ENCODE data around the gene ZEB1. TPM values are rescaled to one million over a fixed set of nuclear protein-coding genes. Genes with fewer than 3 reads are reported as not detected.

The ZEB1 gene
- total and polyA plus RNA-seq, 10 of the 15 experiments (the other 5 are each of a cell fraction or from before 2014, with no cell fraction given) = 10.4 to 35.6 (median 24.5) TPM

DNA sequence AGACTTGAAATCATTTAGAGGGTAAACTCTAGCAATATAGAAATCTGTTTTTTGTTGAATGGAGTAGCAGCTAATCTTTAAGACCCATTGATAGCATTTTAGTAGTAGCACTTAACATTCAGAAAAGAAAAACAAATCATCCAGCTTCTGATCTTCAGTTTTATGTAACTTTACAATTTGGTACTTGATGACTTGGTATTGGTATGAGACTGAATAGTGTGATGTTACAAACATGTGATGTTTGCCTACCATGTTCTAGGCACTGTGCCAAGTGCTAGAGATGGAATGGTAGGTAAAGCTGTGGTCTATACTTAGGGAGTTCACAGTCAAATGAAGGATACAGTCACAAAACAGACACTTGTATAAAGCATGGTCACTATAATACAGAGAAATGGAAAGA, 21.3 kb downstream of the ZEB1 start (continued):
- TF ChIP-seq, protein P1, sequence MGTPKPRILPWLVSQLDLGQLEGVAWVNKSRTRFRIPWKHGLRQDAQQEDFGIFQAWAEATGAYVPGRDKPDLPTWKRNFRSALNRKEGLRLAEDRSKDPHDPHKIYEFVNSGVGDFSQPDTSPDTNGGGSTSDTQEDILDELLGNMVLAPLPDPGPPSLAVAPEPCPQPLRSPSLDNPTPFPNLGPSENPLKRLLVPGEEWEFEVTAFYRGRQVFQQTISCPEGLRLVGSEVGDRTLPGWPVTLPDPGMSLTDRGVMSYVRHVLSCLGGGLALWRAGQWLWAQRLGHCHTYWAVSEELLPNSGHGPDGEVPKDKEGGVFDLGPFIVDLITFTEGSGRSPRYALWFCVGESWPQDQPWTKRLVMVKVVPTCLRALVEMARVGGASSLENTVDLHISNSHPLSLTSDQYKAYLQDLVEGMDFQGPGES (IDR thresholded peaks at IDR 0.05) = no peak

DNA sequence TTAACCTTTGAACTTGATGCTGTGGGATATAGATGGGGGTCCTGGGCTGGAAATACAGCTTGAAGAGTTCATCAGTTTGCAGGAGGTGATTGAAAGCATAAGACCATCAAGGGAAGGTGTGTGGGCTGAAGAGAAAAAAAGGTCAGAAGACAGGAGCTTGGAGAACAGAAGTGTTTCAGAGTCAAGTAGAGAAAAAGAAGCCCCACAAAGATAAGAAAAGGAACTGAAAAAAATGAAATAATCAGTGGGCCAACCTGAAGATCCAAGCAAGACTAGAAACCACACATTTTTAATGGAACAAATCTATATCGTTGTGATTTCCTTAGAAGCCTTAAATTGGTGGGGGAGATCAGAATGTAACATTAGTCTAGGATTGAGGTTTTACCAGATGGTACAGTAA, 22.5 kb downstream of the ZEB1 start:
- POLR2A ChIA-PET = interaction anchor here (0.9 to 1.1 kb wide), 4 partner anchors 9 to 42 kb away, joined by 3 to 4 read pairs (median 3); no protein-coding TSS in a partner anchor
- CTCF ChIA-PET = interaction anchor here (1.6 to 4.9 kb wide), 4 partner anchors 12 to 18 kb away, joined by 5 to 29 read pairs (median 12); no protein-coding TSS in a partner anchor
- TF ChIP-seq JUND (IDR thresholded peaks at IDR 0.05; ENCODE audit: low read depth, low read length) = no peak
- TF ChIP-seq ZBED1 (IDR thresholded peaks at IDR 0.05; ENCODE audit: borderline replicate concordance) = peak; percentile 38; the same call in 1 of the 2 replicates
- TF ChIP-seq NFIC (IDR thresholded peaks at IDR 0.05; ENCODE audit: low read depth, low read length) = peak; percentile 42; the same call in 1 of the 2 replicates
- TF ChIP-seq CHD2 (IDR thresholded peaks at IDR 0.05; ENCODE audit: borderline replicate concordance, low read depth, low read length) = no peak
- TF ChIP-seq, protein P2, sequence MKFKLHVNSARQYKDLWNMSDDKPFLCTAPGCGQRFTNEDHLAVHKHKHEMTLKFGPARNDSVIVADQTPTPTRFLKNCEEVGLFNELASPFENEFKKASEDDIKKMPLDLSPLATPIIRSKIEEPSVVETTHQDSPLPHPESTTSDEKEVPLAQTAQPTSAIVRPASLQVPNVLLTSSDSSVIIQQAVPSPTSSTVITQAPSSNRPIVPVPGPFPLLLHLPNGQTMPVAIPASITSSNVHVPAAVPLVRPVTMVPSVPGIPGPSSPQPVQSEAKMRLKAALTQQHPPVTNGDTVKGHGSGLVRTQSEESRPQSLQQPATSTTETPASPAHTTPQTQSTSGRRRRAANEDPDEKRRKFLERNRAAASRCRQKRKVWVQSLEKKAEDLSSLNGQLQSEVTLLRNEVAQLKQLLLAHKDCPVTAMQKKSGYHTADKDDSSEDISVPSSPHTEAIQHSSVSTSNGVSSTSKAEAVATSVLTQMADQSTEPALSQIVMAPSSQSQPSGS (IDR thresholded peaks at IDR 0.05; ENCODE audit: low read length) = no peak
- no peak for TF ChIP-seq TCF7 (IDR thresholded peaks at IDR 0.05; ENCODE audit: borderline replicate concordance)
- no peak; the same call in 1 of the 2 replicates for TF ChIP-seq ATF7 (IDR thresholded peaks at IDR 0.05; ENCODE audit: low read depth)
- TF ChIP-seq IRF4 (IDR thresholded peaks at IDR 0.05; ENCODE audit: low read depth, low read length) = no peak
- TF ChIP-seq WRNIP1 (IDR thresholded peaks at IDR 0.05; ENCODE audit: borderline replicate concordance, low read depth, low read length) = no peak
- TF ChIP-seq RUNX3 (IDR thresholded peaks at IDR 0.05; ENCODE audit: low read length) = peak; percentile 33; the same call in 1 of the 2 replicates
- TF ChIP-seq, protein P3, sequence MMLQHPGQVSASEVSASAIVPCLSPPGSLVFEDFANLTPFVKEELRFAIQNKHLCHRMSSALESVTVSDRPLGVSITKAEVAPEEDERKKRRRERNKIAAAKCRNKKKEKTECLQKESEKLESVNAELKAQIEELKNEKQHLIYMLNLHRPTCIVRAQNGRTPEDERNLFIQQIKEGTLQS (IDR thresholded peaks at IDR 0.05; ENCODE audit: borderline replicate concordance, extremely low read depth, low read depth, low read length) = no peak
- 0 out of 2 replicates have a peak, but pooled peaks have one; percentile 20 for TF ChIP-seq JUNB (IDR thresholded peaks at IDR 0.05)
- TF ChIP-seq, protein P4, sequence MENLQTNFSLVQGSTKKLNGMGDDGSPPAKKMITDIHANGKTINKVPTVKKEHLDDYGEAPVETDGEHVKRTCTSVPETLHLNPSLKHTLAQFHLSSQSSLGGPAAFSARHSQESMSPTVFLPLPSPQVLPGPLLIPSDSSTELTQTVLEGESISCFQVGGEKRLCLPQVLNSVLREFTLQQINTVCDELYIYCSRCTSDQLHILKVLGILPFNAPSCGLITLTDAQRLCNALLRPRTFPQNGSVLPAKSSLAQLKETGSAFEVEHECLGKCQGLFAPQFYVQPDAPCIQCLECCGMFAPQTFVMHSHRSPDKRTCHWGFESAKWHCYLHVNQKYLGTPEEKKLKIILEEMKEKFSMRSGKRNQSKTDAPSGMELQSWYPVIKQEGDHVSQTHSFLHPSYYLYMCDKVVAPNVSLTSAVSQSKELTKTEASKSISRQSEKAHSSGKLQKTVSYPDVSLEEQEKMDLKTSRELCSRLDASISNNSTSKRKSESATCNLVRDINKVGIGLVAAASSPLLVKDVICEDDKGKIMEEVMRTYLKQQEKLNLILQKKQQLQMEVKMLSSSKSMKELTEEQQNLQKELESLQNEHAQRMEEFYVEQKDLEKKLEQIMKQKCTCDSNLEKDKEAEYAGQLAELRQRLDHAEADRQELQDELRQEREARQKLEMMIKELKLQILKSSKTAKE (IDR thresholded peaks at IDR 0.05; ENCODE audit: low read depth, poor library complexity, severe bottlenecking) = no peak
- TF ChIP-seq HCFC1 (IDR thresholded peaks at IDR 0.05; ENCODE audit: low read length) = no peak
- 0 out of 2 replicates have a peak, but pooled peaks have one; percentile 14 for TF ChIP-seq NR2F1 (conservative IDR thresholded peaks at IDR 0.05)
- TF ChIP-seq, protein P5, sequence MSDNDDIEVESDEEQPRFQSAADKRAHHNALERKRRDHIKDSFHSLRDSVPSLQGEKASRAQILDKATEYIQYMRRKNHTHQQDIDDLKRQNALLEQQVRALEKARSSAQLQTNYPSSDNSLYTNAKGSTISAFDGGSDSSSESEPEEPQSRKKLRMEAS (IDR thresholded peaks at IDR 0.05; ENCODE audit: low read depth, low read length) = no peak
- TF ChIP-seq SPI1 (IDR thresholded peaks at IDR 0.05; ENCODE audit: borderline replicate concordance, insufficient read depth, low read depth, low read length) = peak; percentile 64
- no peak for TF ChIP-seq CHD4 (IDR thresholded peaks at IDR 0.05)

More for the DNA sequence above, 22.5 kb downstream of the ZEB1 start:
- SMC1A ChIA-PET (ENCODE audit: uncharacterized antibody, unreplicated experiment) = interaction anchor here (0.9 to 10.2 kb wide), 10 partner anchors 9 to 265 kb away, joined by 3 to 94 read pairs (median 7); no protein-coding TSS in a partner anchor
- peaks cover 2% of the 10 kb centered on the region for H3K9me3 ChIP-seq (replicated peaks; ENCODE audit: control insufficient read depth, insufficient read depth, low read length)
- peaks cover 29% of the 10 kb centered on the region for H3K4me1 ChIP-seq (ENCODE audit: control insufficient read depth, insufficient read depth, low read length)
- H3K27ac ChIP-seq (ENCODE audit: control insufficient read depth, insufficient read depth) = peak overlapping the region; percentile 43
- peak overlapping the region; percentile 23; the same call in 1 of the 2 replicates for H3K4me2 ChIP-seq (ENCODE audit: control insufficient read depth, insufficient read depth)
- H2AFZ ChIP-seq (ENCODE audit: control insufficient read depth, low read depth, low read length) = no peak overlapping the region
- peak; percentile 54 for ATAC-seq
- DNase-seq (ENCODE audit: low read depth, low spot score) = no peak
- in situ Hi-C loops (cut with MboI) = no loop called here
- no TSS peak for BruUV-seq (replicated peaks)
- peaks cover 0 to 8% of the 10 kb centered on the region in 2 experiments; a peak in 2 of 4 replicates for H3K36me3 ChIP-seq (ENCODE audit: control insufficient read depth in 2 of 2, insufficient read depth in 2 of 2, low read length in 1 of 2)
- 35% methylated on average over 1 of the region's 1 CpG for WGBS (ENCODE audit: insufficient coverage, insufficient replicate concordance, low lambda C conversion rate, missing lambda C conversion rate)
- no peaks in the 10 kb centered on the region for H4K20me1 ChIP-seq (ENCODE audit: control insufficient read depth, insufficient read depth)
- FAIRE-seq = no peak
- H3K79me2 ChIP-seq (ENCODE audit: control insufficient read depth, insufficient read depth, low read length) = peaks cover 96% of the 10 kb centered on the region
- no peaks in the 10 kb centered on the region for H3K27me3 ChIP-seq (replicated peaks in 1 of 2; ENCODE audit: control insufficient read depth in 2 of 2, insufficient read depth in 2 of 2, low read length in 1 of 2)
- intact Hi-C loops (cut with micrococcal nuclease; ENCODE audit: unreplicated experiment) = no loop called here
- RAD21 ChIA-PET (ENCODE audit: unreplicated experiment) = interaction anchor here (1.2 to 2.1 kb wide), 7 partner anchors 11 to 466 kb away, joined by 3 to 8 read pairs (median 4); partner anchors contain the start of gene ZNF438
- H3K9ac ChIP-seq (ENCODE audit: control insufficient read depth, insufficient read depth, low read length) = no peak overlapping the region
- no peak overlapping the region for H3K4me3 ChIP-seq
